NCI-H748 (cell line): ENCODE results near the gene ATXN7L1.
"Not testable (repeated sequence)": the region's sequence is repeated elsewhere in the genome, so short reads cannot be mapped to it uniquely, and the experiment has no call there.

Experiments used
- DNase-seq: peaks from one replicate; lab custom pipeline; 2025; ENCODE audit not compliant: unreplicated experiment; lab: John Stamatoyannopoulos, UW

Gene ATXN7L1

DNA sequence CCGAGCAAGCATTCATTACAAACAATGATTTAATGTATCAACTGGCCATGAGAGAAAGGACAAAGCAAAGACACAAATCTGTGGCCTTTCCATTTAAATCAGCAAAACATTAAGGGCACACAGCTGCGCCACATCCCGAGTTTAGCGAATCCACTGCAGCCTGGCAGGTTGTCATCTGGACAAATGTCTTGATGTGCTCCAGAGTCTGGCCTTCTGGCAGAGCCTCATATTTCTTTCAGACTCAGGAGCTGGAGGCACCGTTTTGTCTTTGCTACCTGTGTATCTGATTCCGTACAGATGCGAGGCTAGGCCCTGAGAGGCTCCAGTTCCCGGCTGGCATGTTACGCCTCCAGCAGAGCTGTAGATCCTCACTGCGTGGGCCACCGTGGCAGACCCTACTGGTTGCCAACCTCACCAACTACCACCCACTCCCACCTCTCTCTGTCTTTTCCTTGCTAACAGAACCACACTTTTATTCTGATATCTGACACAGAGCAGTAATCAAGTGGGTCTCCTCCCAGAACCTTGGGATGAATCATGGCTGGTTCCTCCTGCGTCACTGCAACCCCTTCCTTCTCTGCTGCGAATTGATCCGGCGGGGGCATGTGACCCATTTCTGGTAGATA, 254.2 kb downstream of the ATXN7L1 start:
- no peak for DNase-seq

DNA sequence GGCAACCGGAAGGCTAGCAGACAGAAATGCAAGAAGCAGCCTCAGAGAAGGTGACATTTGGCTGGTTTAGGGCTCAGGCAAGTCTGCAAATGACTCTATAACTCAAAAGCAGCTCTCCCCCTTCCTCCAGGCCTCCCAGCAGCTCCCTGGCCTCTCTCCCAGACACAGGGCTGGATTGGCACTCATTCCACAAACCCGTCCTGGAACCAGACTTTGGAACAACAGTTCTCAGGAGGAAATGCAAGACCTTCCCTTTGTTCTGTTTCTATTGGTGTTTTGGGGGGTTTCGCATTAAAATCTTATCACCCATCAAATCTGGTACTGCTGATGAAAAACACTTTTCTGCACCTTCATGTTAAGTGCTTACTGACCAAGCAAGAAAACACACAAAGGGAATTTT, 254.8 kb downstream of the ATXN7L1 start:
- no peak for DNase-seq

DNA sequence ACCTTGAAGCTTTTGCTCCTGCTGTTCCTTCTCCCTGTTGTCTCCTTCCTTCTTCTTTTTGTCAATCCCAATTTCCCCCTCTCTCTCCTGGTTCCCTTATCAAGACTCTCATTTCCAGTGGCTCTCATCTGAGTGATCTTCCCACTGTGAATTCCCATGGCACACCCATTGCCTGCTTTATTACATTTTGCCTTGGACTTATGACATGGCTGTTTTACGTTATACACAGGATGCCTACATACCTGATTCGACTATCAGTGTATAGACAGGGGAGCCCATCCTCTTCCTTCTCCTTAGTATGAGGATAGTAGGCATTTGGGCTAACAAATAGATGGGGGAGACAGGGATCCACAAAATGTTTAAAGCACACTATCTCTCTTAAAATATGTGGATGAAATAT, 255.2 kb downstream of the ATXN7L1 start:
- DNase-seq = no peak

DNA sequence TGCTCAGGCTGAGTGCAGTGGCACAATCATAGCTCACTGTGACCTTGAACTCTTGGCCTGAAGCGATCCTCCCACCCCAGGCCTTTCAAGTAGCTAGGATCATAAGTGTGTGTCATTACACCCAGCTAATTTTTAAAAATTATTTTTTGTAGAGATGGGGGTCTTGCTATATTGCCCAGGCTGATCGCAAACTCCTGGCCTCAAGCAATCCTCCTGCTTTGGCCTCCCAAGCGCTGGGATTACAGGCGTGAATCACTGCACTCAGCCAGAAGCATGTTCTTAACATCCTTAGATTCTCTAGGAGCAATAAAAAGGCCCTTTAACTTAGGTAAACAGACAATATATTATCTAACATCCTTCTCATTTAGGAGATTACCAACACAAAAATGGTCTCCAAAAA, 256.8 kb downstream of the ATXN7L1 start:
- no peak for DNase-seq

DNA sequence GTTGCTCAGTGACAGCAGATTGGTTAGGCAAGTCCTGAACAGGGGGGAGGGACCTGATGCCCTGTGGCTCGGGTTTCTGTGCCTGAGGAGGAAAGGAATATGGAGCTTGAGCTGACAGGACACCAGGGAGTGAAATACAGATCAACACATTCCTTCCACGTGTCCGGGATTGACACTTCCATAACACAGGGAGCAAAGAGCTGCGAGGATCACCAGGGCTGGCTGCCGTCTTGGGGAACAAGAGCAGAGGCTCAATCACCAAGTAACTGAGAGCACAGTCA, 258.4 kb downstream of the ATXN7L1 start:
- no peak for DNase-seq

DNA sequence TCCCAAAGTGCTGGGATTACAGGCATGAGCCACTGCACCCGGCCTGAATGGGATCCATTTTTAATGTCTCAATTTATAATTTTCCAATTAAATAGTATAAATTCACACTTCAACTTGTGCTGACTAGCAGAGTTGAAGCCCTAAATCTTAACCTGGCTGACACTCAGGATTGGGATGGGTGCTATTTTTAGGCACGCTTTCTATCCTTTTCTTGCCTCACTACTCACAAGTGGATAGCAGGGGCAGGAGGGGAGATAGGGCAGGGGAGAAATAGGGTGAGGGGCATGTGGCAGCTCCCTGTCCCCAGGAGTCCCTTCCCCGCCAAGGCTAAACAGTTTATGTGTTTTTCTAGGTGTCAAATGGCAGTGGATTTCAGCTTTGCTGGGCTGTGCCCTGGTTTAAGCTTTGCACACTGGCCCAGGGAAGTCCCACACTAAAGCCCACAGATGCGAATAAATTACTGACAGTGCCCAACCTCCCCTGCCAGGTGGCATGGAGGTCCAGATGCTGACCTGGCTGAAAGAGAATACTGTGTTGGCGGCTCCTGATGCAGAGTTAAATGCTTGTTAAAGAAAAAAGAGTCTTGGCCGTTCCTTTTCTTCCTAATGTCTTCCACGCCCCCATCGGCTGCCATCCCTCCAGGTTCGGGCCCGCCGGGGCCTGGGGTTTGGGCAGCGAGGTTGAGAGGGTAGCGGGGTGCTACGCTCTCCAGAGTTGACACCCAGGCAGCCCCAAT, 259.0 kb downstream of the ATXN7L1 start:
- DNase-seq = no peak

DNA sequence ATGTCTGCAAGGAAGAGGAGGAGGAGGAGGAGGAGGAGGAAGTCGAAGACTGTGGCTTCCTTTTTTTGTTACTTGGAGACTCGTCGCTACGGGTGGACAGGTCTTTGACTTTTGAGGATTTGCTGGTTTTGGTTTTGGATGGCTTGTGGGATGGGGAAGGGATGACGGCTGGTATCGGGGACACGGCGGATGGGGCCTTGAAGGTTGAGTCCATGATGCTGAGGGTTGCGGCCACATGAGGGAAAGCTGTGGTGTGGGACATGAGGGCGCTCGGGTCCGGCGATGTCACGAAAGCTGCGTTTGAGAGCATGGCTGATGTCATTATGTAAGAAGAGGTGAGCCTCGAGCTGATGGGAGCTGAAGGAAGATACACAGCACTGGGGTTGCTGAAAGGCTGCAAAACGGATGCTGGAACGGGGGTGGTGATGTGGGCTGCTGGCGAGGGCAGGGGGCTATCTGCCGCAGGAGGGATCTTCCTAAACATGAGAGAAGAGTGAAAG, 262.0 kb downstream of the ATXN7L1 start:
- no peak for DNase-seq

DNA sequence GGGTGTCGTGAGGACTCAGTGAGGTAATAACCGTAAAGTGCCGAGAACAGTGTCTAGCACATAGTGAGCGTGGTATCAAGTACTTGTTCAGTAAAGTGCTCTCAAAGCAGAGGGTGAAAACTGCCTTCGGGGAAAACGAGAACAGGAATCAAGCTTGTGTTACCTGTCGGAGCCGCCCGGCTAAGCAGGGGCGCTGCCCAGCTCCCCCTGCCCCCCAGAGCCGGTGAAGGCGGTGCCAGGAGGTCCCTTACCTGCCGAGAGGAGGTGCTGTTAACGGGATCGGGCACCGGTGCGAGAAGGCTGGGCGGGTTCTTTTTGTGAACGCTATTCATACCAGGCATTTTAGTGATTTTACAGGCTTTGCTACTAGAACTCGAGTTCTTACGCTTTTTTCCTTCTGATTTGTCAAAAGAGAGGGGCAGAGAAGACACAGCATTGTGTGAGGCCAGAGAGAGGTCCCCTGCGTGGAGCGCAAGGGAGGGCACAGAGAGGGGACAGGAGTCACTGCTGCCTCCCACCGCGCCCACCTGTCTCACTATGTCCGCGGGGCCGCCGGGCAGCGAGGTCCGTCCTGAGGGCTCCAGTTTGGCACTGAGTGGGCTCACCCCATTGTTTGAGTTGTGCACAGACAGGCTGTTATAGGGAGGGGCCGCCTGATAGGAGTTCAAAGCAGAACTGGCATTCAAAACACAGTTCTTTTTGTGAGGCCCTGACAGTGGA, 262.6 kb downstream of the ATXN7L1 start:
- DNase-seq = no peak

DNA sequence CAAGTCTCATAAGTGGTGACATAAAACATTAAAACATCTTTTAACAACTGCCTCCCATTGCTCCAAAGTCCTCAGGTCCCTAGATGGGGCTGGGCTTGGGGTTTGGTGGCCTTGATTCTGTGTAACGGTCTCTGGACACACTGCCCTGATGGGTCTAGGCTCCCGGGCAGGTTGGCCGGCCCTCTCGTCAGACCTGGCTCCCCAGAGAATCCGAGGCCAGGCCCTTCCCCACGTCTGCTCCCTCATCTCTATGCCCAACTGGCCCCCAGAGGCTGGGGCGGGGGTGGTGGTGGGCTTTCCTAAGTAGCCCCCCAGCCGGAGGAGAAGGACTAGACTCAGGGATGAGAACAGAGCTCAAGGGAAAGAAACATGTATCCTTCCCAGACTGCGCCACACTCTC, 263.6 kb downstream of the ATXN7L1 start:
- DNase-seq = no peak

DNA sequence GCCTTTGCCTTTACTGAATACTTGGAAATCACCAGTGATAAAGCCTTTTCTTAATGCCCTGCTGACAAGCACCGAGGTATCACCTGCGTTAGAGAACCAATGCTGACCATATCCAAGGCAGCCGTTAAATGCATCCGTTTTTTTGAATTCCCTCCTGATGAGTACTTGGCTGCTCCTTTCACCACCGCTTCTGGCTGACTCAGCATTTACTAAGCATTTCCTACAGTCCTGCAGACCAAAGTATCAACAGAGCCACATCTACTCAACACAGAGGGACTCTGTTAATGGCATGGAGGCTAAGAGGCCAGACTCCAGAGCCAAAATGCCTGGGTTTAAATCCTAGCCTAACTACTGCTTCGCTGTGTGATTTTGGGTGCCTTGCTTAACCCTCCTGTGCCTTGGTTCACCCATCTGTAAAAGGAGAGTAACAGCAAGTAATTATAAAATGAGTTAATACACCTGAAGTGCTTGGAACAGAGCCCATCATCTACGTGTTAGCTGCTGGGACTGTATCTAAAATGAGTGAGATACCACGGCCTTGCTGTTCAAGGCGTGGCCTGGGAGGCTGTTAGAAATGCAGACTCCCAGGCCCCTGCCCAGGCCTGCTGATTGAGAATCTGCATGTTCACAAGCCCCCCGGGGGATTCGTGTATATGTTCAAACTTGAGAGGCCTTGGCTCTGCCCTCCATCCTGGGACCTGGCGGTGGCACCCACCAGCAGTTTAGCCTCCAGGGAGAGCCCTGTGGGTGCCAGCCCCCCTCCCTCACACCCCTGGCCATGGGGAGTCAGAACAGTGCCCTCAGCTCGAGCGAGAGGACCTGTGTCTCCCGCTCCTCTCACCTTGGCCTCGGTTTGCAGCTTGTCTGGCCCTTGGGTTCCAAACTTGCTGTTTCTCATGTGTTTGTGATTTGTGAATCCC, 264.3 kb downstream of the ATXN7L1 start:
- DNase-seq = no peak

DNA sequence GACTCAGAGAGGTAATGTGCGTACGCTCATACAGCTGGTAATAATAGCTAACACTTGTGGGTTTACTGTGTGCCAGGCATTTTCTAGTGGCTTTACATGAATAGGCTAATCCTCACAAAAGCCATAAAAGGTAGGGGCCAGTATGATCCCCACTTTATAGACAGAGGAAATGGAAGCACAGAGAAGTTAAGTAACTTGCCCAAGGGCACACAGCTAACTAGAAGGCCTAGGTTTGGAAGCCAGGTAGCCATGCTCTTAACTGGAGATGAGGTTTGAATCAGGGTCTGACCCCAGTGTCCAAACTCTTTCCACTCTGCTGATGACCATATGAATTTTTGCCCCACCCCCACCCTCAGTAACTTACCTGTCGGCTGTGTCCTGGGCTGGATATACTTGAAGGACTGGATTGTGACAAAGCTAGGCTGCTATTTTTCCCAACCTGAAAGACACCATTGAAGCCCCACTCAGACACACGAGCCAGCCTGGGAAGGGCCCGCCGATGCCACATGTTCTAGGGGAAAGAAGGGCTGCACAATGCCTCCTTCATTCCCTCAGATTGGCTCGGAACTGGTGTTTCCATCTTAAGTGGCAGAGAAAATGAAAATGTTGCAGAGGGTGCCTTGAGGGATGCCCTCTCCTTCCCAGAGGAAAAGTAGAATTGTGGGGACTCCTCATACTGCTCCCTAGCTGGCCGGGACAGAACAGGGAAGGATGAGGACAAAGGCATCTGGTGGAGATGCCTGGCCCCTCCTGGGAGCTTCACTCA, 266.1 kb downstream of the ATXN7L1 start:
- DNase-seq = no peak

DNA sequence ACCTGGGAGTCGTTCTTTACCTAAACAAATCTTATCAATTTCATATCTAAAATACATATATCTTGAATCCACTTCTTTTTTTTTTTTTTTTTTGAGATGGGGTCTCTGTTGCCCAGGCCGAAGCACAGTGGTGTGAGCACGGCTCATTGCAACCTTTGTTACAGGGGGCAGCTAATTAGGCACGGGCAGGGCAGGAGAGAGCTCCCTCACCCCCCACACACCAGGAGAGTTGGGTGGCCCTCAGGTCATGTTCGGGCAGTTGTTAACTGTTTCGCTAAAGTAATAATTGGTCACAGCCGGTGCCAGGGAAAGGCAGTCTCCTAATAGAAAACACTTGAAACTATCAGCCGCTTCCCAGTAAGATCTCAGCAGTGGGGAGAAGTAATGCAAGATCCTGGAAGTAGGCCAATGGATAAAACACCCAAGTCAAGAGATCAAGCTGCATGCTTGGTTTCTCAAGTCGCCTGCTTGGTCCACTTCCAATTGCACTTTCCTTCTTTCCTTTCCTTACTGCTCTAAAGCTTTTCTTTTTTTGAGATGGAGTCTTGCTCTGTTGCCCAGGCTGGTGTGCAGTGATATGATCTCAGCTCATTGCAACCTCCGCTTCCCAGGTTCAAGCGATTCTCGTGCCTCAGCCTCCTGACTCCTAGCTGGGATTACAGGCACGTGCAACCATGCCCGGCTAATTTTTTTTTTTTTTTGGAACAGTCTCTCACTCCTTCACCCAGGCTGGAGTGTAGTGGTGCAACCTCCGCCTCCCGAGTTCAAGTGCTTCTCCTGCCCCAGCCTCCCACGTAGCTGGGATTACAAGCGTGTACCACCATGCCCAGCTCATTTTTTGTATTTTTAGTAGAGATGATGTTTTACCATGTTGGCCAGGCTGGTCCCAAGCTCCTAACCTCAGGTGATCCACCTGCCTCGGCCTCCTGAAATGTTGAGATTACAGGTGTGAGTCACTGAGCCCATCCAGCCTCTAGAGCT, 273.8 kb downstream of the ATXN7L1 start:
- DNase-seq = no peak

DNA sequence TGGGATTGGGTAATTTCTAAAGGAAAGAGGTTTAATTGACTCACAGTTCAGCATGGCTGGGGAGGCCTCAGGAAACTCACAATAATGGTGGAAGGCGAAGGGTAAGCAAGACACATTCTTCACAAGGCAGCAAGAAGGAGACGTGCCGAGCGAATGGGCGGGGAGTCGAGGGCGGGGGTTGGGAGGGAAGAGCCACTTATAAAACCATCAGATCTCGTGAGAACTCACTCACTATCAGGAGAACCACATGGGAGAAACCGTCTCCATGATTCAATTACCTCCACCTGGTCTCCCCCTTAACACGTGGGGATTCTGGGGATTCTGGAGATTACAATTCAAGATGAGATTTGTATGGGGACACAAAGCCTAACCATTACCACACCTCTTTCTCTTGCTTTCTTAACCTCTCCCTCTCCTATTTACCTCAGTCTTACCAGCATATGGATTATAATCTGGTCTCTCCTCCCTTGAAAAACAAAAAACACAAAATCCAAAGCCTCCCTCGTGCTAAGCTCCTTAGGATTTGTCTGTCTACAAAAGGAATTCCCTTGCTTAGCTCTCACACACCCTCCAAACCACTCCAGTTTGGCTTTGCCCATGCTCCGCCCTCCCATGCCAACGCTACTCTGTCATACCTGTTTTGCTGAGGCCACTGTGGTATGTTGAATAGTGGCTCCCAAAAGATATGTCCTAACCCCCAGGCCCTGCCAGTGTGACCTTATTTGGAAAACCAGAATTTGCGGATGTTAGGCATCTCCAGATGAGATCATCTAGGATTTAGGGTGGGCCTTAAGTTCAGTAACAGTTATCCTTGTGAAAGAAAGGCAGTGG, 275.5 kb downstream of the ATXN7L1 start:
- no peak for DNase-seq

DNA sequence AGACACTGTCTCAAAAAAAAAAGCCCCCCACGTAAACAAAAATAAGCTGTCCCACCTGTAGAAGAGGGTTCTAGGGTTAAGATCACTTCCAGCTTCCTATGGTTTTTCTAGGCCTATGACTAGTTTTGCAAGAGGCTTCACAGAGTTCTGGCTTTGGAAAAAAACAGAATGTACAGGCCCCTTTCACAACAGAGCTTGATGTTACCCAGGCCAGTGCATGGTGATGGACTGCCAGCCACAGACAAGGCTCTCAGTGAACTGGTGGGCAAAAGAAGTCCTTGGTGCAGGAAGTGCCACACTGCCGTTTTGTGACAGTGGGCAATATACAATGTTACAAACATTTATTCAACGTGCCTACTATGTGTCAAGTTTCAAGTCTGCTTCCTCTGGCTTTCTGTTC, 276.8 kb downstream of the ATXN7L1 start:
- no peak for DNase-seq

DNA sequence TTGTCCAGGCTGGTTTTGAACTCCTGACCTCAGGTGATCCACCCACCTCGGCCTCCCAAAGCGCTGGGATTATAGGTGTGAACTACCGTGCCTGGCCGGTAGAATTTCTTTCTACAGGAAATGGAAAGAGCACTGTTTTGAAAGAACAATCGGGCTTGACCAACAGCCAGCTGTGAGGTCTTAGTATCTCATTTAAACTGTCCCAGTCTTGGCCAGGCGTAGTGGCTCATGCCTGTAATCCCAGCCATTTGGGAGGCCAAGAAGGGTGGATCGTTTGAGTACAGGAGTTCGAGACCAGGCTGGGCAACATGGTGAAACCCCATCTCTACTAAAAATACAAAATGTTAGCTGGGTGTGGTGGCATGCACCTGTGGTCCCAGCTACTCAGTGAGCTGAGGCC, 277.3 kb downstream of the ATXN7L1 start:
- not testable (repeated sequence) for DNase-seq

DNA sequence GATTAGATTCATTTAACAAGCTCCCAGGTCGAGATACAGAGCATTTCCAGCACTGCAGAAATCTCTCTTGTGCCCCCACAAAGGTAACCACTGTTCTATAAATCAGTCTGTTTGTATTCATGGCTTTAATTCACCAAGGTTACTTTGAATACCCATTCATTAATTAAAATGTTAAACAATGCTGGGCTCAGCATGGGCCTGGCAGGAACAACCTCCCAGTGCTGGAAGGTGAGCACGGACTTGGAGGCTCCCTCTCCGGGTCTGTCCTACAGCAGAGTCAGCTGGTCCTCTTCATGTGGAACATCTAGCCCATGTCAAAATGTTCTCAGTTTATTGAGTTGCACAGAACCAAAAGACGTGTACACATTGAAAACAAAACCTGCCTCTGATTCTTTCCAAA, 279.5 kb downstream of the ATXN7L1 start:
- no peak for DNase-seq

DNA sequence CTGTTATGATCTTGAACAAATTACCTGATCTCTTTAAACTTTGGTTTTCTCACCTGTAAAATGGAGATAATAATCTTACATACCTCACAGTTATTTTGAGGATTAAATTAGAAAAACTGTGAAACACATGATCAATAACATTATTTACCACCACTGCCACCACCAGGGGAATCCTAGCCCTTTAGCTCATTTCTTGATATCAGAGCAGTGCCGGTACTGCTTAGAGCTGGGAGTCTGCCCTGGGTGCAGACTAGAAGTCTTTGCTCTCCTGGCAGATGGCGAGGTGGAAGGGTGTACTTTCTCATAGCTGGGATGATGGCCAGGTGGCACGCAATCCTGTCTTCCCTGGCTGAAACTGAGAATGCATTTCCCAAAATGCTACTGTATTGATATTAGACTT, 282.4 kb downstream of the ATXN7L1 start:
- DNase-seq = no peak

DNA sequence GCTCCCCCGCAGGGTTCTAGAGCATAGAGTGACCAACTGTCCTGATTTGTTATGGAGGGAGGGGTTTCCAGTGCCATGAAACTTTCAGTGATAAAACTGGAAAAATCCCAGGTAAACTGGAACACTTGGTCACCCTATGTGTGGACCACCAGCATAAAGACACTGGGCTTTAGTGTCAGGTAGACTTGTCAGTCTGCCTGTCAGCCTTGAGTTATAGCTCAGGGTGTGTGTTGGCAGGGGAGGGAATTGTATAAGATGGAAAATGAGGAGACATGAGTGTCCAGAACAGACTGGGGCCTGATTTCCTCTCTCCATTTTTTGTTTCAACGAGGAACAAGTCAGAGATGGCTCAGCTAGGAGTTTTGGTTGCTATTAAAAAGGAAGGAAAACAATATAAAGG, 284.9 kb downstream of the ATXN7L1 start:
- DNase-seq = no peak

DNA sequence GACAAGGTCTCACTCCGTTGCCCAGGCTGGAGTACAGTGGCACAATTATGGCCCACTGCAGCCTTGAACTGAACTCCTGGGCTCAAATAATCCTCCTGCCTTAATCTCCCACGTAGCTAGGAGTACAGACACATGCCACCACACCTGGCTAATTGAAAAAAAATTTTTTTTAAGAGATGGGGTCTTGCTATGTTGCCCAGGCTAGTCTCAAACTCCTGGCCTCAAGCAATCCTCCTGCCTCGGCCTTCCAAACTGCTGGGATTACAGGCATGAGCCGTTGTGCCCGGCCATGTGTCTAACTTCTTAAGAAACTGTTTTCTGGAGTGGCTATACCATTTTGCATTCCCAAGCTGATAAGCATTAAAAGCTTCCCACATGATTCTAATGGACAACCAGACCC, 285.6 kb downstream of the ATXN7L1 start:
- DNase-seq = no peak
